Subcutaneous adipose tissue (tissue), 4 donors: ENCODE results near the gene ATP1B1. TPM values are rescaled to one million over a fixed set of nuclear protein-coding genes. Genes with fewer than 3 reads are reported as not detected.

Source experiments
- total RNA-seq, 4 donors: library from RNA; depleted of rRNA; stranded (reverse); fragments of >200 nt; gene quantifications; one replicate each; pipeline ENCODE4 v1.1.0, GENCODE V29; 2016
- TF ChIP-seq, protein P1 (sequence below): fragments of 450-650 bp; IDR thresholded peaks from one replicate; pipeline ENCODE4 v1.5.1; 2016; ENCODE audit warnings: low read depth, mild to moderate bottlenecking, control low read depth, antibody characterized with exemption, moderate library complexity

The ATP1B1 gene
- total RNA-seq, 4 donors from 2014 or later, result 12.2 to 77.9 (median 14.7) TPM

DNA sequence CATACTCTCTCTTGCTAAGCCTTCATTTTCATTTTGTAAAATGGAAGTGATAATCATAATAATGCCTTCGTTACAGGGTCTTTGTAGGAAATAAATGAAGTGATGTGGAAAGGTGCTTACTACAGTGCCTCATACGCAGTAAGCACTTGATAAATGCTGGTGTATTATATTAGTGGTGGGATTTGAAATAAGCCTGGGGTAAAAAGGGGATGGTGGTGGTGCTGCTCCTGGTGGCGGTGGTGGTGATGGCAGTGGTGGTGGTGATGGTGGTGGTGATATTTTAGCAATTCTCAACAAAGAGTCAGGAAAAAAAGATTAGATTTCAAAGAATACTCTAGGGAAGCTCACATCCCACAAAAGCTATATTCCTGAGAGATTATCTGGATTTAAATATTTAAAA lies 35.5 kb upstream of the ATP1B1 start:
- TF ChIP-seq, protein P1, sequence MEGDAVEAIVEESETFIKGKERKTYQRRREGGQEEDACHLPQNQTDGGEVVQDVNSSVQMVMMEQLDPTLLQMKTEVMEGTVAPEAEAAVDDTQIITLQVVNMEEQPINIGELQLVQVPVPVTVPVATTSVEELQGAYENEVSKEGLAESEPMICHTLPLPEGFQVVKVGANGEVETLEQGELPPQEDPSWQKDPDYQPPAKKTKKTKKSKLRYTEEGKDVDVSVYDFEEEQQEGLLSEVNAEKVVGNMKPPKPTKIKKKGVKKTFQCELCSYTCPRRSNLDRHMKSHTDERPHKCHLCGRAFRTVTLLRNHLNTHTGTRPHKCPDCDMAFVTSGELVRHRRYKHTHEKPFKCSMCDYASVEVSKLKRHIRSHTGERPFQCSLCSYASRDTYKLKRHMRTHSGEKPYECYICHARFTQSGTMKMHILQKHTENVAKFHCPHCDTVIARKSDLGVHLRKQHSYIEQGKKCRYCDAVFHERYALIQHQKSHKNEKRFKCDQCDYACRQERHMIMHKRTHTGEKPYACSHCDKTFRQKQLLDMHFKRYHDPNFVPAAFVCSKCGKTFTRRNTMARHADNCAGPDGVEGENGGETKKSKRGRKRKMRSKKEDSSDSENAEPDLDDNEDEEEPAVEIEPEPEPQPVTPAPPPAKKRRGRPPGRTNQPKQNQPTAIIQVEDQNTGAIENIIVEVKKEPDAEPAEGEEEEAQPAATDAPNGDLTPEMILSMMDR, result no peak

DNA sequence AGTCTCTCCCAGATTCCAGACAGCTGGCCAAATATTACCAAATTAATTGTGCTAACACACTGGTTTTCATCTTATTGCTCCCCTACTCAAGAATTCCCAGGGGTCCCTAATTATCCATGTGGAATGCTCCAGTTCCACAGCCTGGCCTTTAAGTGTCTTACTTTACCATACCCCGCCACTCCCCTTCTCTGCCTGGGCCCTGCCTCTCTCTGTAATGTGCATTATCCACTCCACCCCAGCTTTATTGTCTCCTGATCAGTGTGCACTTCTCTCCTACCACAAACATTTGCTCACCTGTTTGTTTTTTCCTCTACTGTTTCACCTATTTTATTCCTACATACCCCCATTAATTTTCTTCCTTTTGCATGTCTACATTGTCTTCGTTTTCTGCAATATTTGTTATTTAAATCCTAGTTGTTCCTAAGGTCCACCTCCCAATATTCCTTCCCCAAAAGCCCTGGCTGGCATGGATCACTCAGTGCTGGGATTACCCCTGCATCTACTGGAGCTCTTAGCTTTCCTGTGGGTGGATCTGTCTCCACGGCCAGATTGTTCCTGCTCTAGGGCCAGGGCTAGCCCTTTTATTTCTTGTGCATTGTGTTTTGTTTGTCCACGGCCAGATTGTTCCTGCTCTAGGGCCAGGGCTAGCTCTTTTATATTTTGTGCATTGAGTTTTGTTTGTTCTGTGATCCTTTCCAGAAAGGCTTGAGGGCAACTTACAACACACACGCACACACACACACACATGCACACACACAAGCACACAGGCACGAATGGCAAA lies 33.4 kb upstream of the ATP1B1 start:
- TF ChIP-seq, protein P1, result no peak

DNA sequence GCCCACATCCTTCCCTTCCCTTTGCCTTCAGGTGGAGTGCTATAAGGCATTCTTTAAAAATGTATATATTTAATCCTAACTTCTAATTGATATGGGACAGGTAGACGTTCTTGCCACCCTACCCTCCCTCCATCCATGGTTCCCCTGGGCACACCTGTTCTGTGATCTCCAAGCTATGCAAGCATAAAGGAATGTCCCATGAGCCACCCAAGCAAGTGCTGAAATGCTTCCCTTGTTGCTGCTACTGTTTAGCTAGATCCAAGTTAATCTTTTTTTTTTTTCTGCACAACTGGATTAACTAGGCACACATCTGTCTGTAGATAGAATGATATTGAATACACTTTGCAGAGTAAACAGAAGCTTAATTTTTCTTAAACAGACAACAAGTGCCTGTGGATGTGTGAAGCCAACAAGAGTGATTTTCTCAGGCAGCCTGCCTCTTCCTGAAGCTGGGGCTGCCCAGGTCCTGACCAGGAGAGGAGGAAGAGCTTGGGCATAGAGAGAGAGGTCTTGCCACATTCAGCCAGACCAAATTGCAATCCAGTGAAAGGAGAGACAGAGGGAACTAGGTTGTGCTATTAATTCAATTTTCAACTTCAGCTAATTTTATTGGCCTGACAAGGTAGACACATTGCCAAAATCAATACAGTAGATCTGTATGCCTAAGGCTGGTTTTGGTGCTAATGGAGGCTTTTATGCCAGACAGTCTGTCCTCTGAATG lies 28.2 kb upstream of the ATP1B1 start:
- TF ChIP-seq, protein P1, result no peak

DNA sequence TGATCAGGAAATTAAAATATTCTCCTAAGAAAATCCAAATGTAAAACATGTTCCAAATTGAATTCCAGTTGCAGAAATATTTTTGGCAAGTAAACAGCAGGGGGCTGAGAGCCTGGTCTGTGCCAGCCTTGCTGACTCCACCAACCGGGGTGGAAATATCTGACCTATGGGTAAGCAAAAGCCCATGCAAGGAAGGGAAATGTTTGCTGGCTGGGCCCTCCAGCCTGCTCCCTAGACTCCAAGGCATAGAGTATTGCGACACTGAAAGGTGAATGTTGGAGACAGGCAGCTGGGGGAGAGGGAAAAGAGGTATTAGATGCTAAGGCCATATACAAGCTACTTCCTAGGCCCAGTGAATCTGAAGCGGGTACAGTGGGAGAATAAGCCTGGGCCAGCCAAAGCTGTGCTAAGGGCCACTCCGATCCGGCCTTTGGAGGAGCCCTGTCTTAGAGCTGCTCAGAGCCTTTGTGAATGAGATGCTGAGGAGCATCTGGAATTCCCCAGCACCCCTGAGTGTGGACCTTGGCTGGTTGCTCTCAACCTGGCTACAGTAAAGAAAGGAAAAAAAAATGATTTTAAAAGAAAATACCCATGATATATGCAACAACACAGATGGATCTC lies 24.9 kb upstream of the ATP1B1 start:
- TF ChIP-seq, protein P1, result no peak

DNA sequence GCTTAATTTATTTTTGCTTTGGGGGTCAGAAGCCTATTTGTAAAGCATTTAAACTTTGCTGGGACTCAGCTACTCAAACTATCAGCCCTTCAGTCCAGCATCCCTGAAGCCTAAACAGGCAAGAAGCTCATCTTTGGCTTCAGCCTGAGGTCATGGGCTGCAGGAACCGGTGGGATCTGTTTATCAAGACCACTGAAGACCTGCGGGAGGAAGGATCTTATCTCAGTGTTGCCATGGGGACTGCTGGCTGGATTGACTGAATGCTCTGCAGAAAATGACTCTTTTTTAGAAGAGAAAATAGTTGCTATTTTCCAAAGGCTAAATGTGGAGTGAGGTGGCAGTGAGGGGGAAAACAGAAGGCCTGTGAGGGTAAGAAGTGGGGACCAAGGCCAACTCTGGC lies 20.6 kb upstream of the ATP1B1 start:
- TF ChIP-seq, protein P1, result no peak

DNA sequence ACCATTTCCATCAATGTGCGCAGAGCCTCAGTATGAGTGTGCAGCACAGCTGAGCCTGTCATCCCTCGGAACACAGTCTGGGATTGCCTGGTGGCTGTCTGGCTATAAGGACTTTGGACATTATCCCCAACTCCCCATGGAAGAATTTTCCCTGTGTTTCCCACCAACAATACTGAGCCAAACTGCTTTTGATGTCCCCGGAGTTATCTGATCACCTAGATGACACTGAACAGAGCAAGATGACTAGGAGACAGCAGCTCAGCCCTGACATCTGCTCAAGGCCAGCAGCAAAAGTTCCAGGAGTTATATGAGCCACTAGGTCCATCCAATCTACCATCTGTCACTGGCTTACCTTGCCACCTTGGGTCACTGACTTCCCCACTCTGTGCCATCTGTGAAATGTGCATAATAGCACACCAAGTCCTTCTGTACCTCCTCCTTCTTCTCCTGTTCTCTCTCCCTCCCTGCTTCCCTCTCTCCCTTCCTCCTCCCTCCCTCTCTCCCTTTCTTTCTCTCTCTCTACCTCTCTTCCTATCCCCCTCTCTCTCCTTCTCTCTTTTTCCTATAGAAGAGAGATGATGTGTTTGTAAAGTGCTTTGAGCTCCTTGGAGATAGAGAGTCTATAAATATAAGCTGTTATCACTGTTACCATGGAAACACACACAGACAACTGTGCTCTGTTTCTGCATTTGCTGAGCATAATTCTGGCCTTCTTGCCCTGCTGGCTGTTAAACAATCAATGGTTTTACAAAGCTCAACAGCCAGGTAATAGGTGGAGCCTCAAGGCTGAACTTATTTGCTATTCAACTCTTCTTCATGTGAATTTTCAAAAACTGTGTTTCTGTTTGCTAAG lies 19.7 kb upstream of the ATP1B1 start:
- TF ChIP-seq, protein P1, result no peak
